Panc1 (cell line): Measurements from ENCODE around the gene PEF1.

Experiments used
- POLR2AphosphoS5 ChIP-seq: IDR thresholded peaks from 2 replicates; pipeline ENCODE4 v1.6.1; 2012; ENCODE audit warnings: mild to moderate bottlenecking, low read depth, low read length, moderate library complexity
- TF ChIP-seq, protein P1 (sequence below), 2 experiments: IDR thresholded peaks; 2 replicates each; pipeline ENCODE4 v1.6.1; 2011 to 2012; ENCODE audit warnings: low read depth in 2 of 2, control low read depth in 1 of 2, low read length in 1 of 2, mild to moderate bottlenecking in 1 of 2, moderate library complexity in 1 of 2; ENCODE audit not compliant: insufficient read depth in 1 of 2
- TF ChIP-seq, protein P2 (sequence below): fragments of 450-650 bp; IDR thresholded peaks from 2 replicates; pipeline ENCODE4 v1.5.1; 2017; ENCODE audit warnings: mild to moderate bottlenecking

DNA sequence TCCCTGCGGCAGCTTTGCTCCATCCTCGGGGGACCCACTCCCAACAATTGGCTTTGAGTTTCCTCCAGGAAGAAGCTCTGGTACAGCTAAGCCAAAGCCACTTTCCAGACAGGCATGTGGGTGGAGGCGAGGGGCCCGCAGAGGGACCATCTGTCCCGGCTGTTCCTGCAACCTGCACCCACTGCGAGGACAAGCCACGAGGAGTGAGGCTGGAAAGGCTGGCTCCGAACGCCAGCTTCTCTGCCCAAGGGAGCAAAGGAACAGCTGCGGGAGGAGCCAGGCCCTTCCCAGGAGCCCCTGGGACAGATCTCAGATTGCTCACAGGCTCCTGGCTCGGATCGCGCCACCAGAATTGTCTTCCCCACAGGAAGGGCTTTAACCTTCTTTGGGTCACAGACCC is 28.3 kb upstream of the PEF1 start:
- TF ChIP-seq, protein P1, sequence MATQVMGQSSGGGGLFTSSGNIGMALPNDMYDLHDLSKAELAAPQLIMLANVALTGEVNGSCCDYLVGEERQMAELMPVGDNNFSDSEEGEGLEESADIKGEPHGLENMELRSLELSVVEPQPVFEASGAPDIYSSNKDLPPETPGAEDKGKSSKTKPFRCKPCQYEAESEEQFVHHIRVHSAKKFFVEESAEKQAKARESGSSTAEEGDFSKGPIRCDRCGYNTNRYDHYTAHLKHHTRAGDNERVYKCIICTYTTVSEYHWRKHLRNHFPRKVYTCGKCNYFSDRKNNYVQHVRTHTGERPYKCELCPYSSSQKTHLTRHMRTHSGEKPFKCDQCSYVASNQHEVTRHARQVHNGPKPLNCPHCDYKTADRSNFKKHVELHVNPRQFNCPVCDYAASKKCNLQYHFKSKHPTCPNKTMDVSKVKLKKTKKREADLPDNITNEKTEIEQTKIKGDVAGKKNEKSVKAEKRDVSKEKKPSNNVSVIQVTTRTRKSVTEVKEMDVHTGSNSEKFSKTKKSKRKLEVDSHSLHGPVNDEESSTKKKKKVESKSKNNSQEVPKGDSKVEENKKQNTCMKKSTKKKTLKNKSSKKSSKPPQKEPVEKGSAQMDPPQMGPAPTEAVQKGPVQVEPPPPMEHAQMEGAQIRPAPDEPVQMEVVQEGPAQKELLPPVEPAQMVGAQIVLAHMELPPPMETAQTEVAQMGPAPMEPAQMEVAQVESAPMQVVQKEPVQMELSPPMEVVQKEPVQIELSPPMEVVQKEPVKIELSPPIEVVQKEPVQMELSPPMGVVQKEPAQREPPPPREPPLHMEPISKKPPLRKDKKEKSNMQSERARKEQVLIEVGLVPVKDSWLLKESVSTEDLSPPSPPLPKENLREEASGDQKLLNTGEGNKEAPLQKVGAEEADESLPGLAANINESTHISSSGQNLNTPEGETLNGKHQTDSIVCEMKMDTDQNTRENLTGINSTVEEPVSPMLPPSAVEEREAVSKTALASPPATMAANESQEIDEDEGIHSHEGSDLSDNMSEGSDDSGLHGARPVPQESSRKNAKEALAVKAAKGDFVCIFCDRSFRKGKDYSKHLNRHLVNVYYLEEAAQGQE (IDR thresholded peaks at IDR 0.05; ENCODE audit: insufficient read depth in 1 of 2, low read depth in 2 of 2, low read length in 1 of 2): no peak
- TF ChIP-seq, protein P2, sequence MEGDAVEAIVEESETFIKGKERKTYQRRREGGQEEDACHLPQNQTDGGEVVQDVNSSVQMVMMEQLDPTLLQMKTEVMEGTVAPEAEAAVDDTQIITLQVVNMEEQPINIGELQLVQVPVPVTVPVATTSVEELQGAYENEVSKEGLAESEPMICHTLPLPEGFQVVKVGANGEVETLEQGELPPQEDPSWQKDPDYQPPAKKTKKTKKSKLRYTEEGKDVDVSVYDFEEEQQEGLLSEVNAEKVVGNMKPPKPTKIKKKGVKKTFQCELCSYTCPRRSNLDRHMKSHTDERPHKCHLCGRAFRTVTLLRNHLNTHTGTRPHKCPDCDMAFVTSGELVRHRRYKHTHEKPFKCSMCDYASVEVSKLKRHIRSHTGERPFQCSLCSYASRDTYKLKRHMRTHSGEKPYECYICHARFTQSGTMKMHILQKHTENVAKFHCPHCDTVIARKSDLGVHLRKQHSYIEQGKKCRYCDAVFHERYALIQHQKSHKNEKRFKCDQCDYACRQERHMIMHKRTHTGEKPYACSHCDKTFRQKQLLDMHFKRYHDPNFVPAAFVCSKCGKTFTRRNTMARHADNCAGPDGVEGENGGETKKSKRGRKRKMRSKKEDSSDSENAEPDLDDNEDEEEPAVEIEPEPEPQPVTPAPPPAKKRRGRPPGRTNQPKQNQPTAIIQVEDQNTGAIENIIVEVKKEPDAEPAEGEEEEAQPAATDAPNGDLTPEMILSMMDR: no peak
- no peak for TF ChIP-seq POLR2AphosphoS5
